ENCODE measurements around the gene SNTG2. TPM values are rescaled to one million over a fixed set of nuclear protein-coding genes. Genes with fewer than 3 reads are reported as not detected.

The SNTG2 gene
- total RNA-seq, 4 donors from 2014 or later = 0.99 to 3.9 (median 2.3) TPM

GRCh38 chr2:1268034-1268433 lies 317.4 kb downstream of the SNTG2 start:
- no peaks in the 10 kb centered on the region for H3K4me1 ChIP-seq
- no peaks in the 10 kb centered on the region for H3K9me3 ChIP-seq
- no peak overlapping the region for H3K4me3 ChIP-seq
- H3K27me3 ChIP-seq = no peaks in the 10 kb centered on the region
- no peak for DNase-seq (ENCODE audit: low spot score in 2 of 2)
- no peak overlapping the region for H3K27ac ChIP-seq
- 69% methylated on average over 7 of the region's 7 CpGs for WGBS
- TF ChIP-seq POLR2A (IDR thresholded peaks at IDR 0.05) = no peak
- no peak for TF ChIP-seq POLR2AphosphoS5 (IDR thresholded peaks at IDR 0.05)
- no peak for TF ChIP-seq CTCF (IDR thresholded peaks at IDR 0.05)
- TF ChIP-seq EP300 (IDR thresholded peaks at IDR 0.05) = no peak
- no peaks in the 10 kb centered on the region for H3K36me3 ChIP-seq

- Histone ChIP-seq H3K27me3 (no peaks in the 10 kb centered on the region), H3K36me3 (no peaks in the 10 kb centered on the region), H3K4me1 (no peaks in the 10 kb centered on the region), H3K4me3 (no peak overlapping the region), H3K27ac (no peak overlapping the region), H3K9me3 (no peaks in the 10 kb centered on the region)
- TF ChIP-seq CTCF (IDR thresholded peaks at IDR 0.05) (no peak), POLR2AphosphoS5 (IDR thresholded peaks at IDR 0.05) (no peak), EP300 (IDR thresholded peaks at IDR 0.05) (no peak), POLR2A (IDR thresholded peaks at IDR 0.05) (no peak)
- no peak for DNase-seq (ENCODE audit: low spot score in 2 of 2)
- WGBS = 68% methylated on average over 8 of the region's 8 CpGs
Measured at GRCh38 chr2:1269812-1270211, 319.2 kb downstream of the SNTG2 start.

- no peak for DNase-seq (ENCODE audit: low spot score in 2 of 2)
- H3K27me3 ChIP-seq = no peaks in the 10 kb centered on the region
- H3K4me3 ChIP-seq = no peak overlapping the region
- H3K27ac ChIP-seq = no peak overlapping the region
- no peaks in the 10 kb centered on the region for H3K4me1 ChIP-seq
- TF ChIP-seq EP300 (IDR thresholded peaks at IDR 0.05) (no peak), POLR2A (IDR thresholded peaks at IDR 0.05) (no peak), POLR2AphosphoS5 (IDR thresholded peaks at IDR 0.05) (no peak), CTCF (IDR thresholded peaks at IDR 0.05) (no peak)
- WGBS = 92% methylated on average over 18 of the region's 18 CpGs
- H3K9me3 ChIP-seq = no peaks in the 10 kb centered on the region
- no peaks in the 10 kb centered on the region for H3K36me3 ChIP-seq
Measured at GRCh38 chr2:1272835-1273234, 322.2 kb downstream of the SNTG2 start.

GRCh38 chr2:1277634-1278033 lies 327.0 kb downstream of the SNTG2 start:
- TF ChIP-seq POLR2A (IDR thresholded peaks at IDR 0.05) (no peak), EP300 (IDR thresholded peaks at IDR 0.05) (no peak), POLR2AphosphoS5 (IDR thresholded peaks at IDR 0.05) (no peak), CTCF (IDR thresholded peaks at IDR 0.05) (no peak)
- H3K27me3 ChIP-seq = no peaks in the 10 kb centered on the region
- no peak overlapping the region for H3K27ac ChIP-seq
- DNase-seq (ENCODE audit: low spot score in 2 of 2) = no peak
- 90% methylated on average over 6 of the region's 6 CpGs for WGBS
- H3K4me1 ChIP-seq = no peaks in the 10 kb centered on the region
- no peaks in the 10 kb centered on the region for H3K36me3 ChIP-seq
- H3K9me3 ChIP-seq = no peaks in the 10 kb centered on the region
- H3K4me3 ChIP-seq = no peak overlapping the region

GRCh38 chr2:1278125-1278524 lies 327.5 kb downstream of the SNTG2 start:
- H3K4me1 ChIP-seq = no peaks in the 10 kb centered on the region
- H3K4me3 ChIP-seq = no peak overlapping the region
- WGBS = 79% methylated on average over 4 of the region's 4 CpGs
- H3K36me3 ChIP-seq = no peaks in the 10 kb centered on the region
- TF ChIP-seq CTCF (IDR thresholded peaks at IDR 0.05) (no peak), EP300 (IDR thresholded peaks at IDR 0.05) (no peak), POLR2AphosphoS5 (IDR thresholded peaks at IDR 0.05) (no peak), POLR2A (IDR thresholded peaks at IDR 0.05) (no peak)
- no peak for DNase-seq (ENCODE audit: low spot score in 2 of 2)
- peaks cover 1% of the 10 kb centered on the region for H3K27me3 ChIP-seq
- H3K9me3 ChIP-seq = no peaks in the 10 kb centered on the region
- H3K27ac ChIP-seq = no peak overlapping the region
